SU-DHL-6 (cell line): ENCODE results near the gene MAN1A2.

ENCODE experiments used
- CTCF ChIP-seq: fragments of 200-600 bp; sonication (generic); IDR thresholded peaks from one replicate; pipeline ENCODE4 v1.5.1; 2017; ENCODE audit warnings: antibody characterized with exemption, mild to moderate bottlenecking, low read length, moderate library complexity; ENCODE audit not compliant: insufficient read depth, poor library complexity, severe bottlenecking
- EZH2phosphoT487 ChIP-seq: fragments of 200-600 bp; sonication (generic), shearing (Covaris generic); conservative IDR thresholded peaks from 2 replicates; pipeline ENCODE4 v1.6.1; 2018; ENCODE audit warnings: mild to moderate bottlenecking, antibody characterized with exemption, low read length, moderate library complexity, mixed read lengths

GRCh38 chr1:117321680-117322609 lies 45.3 kb upstream of the MAN1A2 start:
- TF ChIP-seq CTCF (no peak), EZH2phosphoT487 (no peak)
